HG02885 (cell line): ENCODE data around the gene PDE1C.

ENCODE experiments used
- ATAC-seq: cut with Tn5 transposase; IDR thresholded peaks from one replicate; pipeline ENCODE4 v1.9.1; 2021; ENCODE audit warnings: mild to moderate bottlenecking; ENCODE audit not compliant: unreplicated experiment, poor library complexity

Gene PDE1C

GRCh38 chr7:31954500-31954899 lies 115.7 kb downstream of the PDE1C start:
- ATAC-seq, result no peak

- no peak for ATAC-seq
Observed at GRCh38 chr7:31953432-31953831, 116.8 kb downstream of the PDE1C start.

GRCh38 chr7:31950091-31950755 lies 120.0 kb downstream of the PDE1C start:
- no peak for ATAC-seq

- ATAC-seq, result no peak
Observed at GRCh38 chr7:31948029-31948428, 122.2 kb downstream of the PDE1C start.

- ATAC-seq, result no peak
Observed at GRCh38 chr7:31940167-31940566, 130.0 kb downstream of the PDE1C start.

- no peak for ATAC-seq
Observed at GRCh38 chr7:31939076-31939475, 131.1 kb downstream of the PDE1C start.

GRCh38 chr7:31938650-31939049 lies 131.6 kb downstream of the PDE1C start:
- ATAC-seq, result no peak

GRCh38 chr7:31937982-31938381 lies 132.2 kb downstream of the PDE1C start:
- no peak for ATAC-seq

GRCh38 chr7:31935124-31936054 lies 134.8 kb downstream of the PDE1C start:
- no peak for ATAC-seq

GRCh38 chr7:31934551-31934950 lies 135.7 kb downstream of the PDE1C start:
- no peak for ATAC-seq

- no peak for ATAC-seq
Observed at GRCh38 chr7:31933481-31933880, 136.7 kb downstream of the PDE1C start.

- ATAC-seq, result no peak
Observed at GRCh38 chr7:31926991-31927584, 143.1 kb downstream of the PDE1C start.

GRCh38 chr7:31925753-31926454 lies 144.3 kb downstream of the PDE1C start:
- no peak for ATAC-seq

- no peak for ATAC-seq
Observed at GRCh38 chr7:31924251-31924650, 146.0 kb downstream of the PDE1C start.

- no peak for ATAC-seq
Observed at GRCh38 chr7:31922848-31923247, 147.4 kb downstream of the PDE1C start.

- ATAC-seq, result no peak
Observed at GRCh38 chr7:31921047-31921446, 149.2 kb downstream of the PDE1C start.

- no peak for ATAC-seq
Observed at GRCh38 chr7:31919678-31920369, 150.4 kb downstream of the PDE1C start.

- no peak for ATAC-seq
Observed at GRCh38 chr7:31918706-31919393, 151.4 kb downstream of the PDE1C start.

- no peak for ATAC-seq
Observed at GRCh38 chr7:31917256-31917655, 153.0 kb downstream of the PDE1C start.
